ENCODE results near the gene HSD17B2.

GRCh38 chr16:82020051-82020450 is 15.0 kb upstream of the HSD17B2 start:
- TF ChIP-seq CTCF (IDR thresholded peaks at IDR 0.05) (no peak), POLR2A (IDR thresholded peaks at IDR 0.05) (no peak)
